ENCODE data around the gene ZNF181. TPM values are rescaled to one million over a fixed set of nuclear protein-coding genes. Genes with fewer than 3 reads are reported as not detected.

The ZNF181 gene
- total and polyA plus RNA-seq, 2 experiments from 2014 or later: 7.4 to 18.9 TPM

DNA sequence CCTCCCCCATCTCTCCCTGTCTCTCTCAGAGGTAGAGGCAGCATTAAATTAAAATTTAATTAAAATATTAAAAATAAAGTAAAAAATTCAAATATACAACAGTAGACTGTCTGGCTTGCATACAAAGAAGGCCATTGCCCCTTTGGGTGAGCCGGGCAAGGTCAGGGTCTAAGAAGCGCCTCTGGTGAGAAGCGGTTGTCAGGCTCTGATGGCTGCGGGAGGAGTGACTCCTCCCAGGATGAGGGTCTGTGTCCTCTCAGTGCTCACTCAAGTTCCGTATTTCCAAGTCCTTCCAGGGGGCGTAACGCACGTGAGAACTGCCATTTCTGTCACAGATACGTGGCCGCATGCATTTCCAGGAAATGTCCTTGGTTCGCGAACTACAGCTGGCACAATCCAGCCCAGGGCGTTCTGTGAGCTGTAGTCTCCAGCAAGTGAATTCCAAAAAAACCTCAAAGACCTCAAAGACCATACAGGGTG is 737 bp upstream of the ZNF181 start:
- Mint-ChIP-seq H3K4me3 (peak overlapping the region; percentile 93), H3K36me3 (ENCODE audit: low read depth) (peaks cover 4% of the 10 kb centered on the region), H3K27me3 (ENCODE audit: insufficient read depth, low read depth, poor library complexity) (peaks cover 4% of the 10 kb centered on the region)

More for the DNA sequence above, 737 bp upstream of the ZNF181 start:
- Histone ChIP-seq H3F3A (replicated peaks; ENCODE audit: low read depth) (no peaks in the 10 kb centered on the region), H3K79me2 (replicated peaks; ENCODE audit: insufficient read depth) (no peaks in the 10 kb centered on the region), H3K4me3 (peak overlapping the region; percentile 98), H3K9me2 (ENCODE audit: insufficient read depth) (no peaks in the 10 kb centered on the region), H3K4me2 (peak overlapping the region; percentile 98), H2AFZ (peak overlapping the region; percentile 97), H3K27me3 (ENCODE audit: insufficient read depth) (no peaks in the 10 kb centered on the region), H3K36me3 (ENCODE audit: insufficient read depth) (no peaks in the 10 kb centered on the region), H3K4me1 (ENCODE audit: insufficient read depth) (peaks cover 6% of the 10 kb centered on the region), H4K20me1 (replicated peaks; ENCODE audit: insufficient read depth) (no peaks in the 10 kb centered on the region), H3K27ac (ENCODE audit: low read depth) (peak overlapping the region; percentile 79)
- Mint-ChIP-seq H3K4me1 (peaks cover 11% of the 10 kb centered on the region), H3K27ac (peak overlapping the region; percentile 95), H3K9me3 (no peaks in the 10 kb centered on the region)
- DNase-seq (ENCODE audit: low spot score) (peak; percentile 75), ATAC-seq (peak; percentile 36)
- no peak for TF ChIP-seq NANOG (IDR thresholded peaks at IDR 0.05; ENCODE audit: borderline replicate concordance)
- TF ChIP-seq, protein P1, sequence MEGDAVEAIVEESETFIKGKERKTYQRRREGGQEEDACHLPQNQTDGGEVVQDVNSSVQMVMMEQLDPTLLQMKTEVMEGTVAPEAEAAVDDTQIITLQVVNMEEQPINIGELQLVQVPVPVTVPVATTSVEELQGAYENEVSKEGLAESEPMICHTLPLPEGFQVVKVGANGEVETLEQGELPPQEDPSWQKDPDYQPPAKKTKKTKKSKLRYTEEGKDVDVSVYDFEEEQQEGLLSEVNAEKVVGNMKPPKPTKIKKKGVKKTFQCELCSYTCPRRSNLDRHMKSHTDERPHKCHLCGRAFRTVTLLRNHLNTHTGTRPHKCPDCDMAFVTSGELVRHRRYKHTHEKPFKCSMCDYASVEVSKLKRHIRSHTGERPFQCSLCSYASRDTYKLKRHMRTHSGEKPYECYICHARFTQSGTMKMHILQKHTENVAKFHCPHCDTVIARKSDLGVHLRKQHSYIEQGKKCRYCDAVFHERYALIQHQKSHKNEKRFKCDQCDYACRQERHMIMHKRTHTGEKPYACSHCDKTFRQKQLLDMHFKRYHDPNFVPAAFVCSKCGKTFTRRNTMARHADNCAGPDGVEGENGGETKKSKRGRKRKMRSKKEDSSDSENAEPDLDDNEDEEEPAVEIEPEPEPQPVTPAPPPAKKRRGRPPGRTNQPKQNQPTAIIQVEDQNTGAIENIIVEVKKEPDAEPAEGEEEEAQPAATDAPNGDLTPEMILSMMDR (conservative IDR thresholded peaks at IDR 0.05; ENCODE audit: low read depth in 2 of 2): no peak
- TF ChIP-seq CREB1 (CRISPR knock-in tag; IDR thresholded peaks at IDR 0.05; ENCODE audit: low read depth): no peak
- no peak for TF ChIP-seq ZNF114 (CRISPR knock-in tag; IDR thresholded peaks at IDR 0.05)
- TF ChIP-seq ZNF331 (CRISPR knock-in tag; IDR thresholded peaks at IDR 0.05; ENCODE audit: low read depth): no peak
- TF ChIP-seq, protein P2, sequence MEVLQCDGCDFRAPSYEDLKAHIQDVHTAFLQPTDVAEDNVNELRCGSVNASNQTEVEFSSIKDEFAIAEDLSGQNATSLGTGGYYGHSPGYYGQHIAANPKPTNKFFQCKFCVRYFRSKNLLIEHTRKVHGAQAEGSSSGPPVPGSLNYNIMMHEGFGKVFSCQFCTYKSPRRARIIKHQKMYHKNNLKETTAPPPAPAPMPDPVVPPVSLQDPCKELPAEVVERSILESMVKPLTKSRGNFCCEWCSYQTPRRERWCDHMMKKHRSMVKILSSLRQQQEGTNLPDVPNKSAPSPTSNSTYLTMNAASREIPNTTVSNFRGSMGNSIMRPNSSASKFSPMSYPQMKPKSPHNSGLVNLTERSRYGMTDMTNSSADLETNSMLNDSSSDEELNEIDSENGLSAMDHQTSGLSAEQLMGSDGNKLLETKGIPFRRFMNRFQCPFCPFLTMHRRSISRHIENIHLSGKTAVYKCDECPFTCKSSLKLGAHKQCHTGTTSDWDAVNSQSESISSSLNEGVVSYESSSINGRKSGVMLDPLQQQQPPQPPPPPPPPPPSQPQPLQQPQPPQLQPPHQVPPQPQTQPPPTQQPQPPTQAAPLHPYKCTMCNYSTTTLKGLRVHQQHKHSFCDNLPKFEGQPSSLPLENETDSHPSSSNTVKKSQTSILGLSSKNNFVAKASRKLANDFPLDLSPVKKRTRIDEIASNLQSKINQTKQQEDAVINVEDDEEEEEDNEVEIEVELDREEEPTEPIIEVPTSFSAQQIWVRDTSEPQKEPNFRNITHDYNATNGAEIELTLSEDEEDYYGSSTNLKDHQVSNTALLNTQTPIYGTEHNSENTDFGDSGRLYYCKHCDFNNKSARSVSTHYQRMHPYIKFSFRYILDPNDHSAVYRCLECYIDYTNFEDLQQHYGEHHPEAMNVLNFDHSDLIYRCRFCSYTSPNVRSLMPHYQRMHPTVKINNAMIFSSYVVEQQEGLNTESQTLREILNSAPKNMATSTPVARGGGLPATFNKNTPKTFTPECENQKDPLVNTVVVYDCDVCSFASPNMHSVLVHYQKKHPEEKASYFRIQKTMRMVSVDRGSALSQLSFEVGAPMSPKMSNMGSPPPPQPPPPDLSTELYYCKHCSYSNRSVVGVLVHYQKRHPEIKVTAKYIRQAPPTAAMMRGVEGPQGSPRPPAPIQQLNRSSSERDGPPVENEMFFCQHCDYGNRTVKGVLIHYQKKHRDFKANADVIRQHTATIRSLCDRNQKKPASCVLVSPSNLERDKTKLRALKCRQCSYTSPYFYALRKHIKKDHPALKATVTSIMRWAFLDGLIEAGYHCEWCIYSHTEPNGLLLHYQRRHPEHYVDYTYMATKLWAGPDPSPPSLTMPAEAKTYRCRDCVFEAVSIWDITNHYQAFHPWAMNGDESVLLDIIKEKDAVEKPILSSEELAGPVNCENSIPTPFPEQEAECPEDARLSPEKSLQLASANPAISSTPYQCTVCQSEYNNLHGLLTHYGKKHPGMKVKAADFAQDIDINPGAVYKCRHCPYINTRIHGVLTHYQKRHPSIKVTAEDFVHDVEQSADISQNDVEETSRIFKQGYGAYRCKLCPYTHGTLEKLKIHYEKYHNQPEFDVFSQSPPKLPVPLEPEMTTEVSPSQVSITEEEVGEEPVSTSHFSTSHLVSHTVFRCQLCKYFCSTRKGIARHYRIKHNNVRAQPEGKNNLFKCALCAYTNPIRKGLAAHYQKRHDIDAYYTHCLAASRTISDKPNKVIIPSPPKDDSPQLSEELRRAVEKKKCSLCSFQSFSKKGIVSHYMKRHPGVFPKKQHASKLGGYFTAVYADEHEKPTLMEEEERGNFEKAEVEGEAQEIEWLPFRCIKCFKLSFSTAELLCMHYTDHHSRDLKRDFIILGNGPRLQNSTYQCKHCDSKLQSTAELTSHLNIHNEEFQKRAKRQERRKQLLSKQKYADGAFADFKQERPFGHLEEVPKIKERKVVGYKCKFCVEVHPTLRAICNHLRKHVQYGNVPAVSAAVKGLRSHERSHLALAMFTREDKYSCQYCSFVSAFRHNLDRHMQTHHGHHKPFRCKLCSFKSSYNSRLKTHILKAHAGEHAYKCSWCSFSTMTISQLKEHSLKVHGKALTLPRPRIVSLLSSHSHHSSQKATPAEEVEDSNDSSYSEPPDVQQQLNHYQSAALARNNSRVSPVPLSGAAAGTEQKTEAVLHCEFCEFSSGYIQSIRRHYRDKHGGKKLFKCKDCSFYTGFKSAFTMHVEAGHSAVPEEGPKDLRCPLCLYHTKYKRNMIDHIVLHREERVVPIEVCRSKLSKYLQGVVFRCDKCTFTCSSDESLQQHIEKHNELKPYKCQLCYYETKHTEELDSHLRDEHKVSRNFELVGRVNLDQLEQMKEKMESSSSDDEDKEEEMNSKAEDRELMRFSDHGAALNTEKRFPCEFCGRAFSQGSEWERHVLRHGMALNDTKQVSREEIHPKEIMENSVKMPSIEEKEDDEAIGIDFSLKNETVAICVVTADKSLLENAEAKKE (CRISPR knock-in tag; IDR thresholded peaks at IDR 0.05): no peak
- TF ChIP-seq, protein P3, sequence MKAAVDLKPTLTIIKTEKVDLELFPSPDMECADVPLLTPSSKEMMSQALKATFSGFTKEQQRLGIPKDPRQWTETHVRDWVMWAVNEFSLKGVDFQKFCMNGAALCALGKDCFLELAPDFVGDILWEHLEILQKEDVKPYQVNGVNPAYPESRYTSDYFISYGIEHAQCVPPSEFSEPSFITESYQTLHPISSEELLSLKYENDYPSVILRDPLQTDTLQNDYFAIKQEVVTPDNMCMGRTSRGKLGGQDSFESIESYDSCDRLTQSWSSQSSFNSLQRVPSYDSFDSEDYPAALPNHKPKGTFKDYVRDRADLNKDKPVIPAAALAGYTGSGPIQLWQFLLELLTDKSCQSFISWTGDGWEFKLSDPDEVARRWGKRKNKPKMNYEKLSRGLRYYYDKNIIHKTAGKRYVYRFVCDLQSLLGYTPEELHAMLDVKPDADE (IDR thresholded peaks at IDR 0.05): no peak
- TF ChIP-seq EZH2phosphoT487 (IDR thresholded peaks at IDR 0.05; ENCODE audit: unreplicated experiment): no peak
- no peak for TF ChIP-seq EZH2 (IDR thresholded peaks at IDR 0.05; ENCODE audit: low read depth, unreplicated experiment)
- TF ChIP-seq, protein P4, sequence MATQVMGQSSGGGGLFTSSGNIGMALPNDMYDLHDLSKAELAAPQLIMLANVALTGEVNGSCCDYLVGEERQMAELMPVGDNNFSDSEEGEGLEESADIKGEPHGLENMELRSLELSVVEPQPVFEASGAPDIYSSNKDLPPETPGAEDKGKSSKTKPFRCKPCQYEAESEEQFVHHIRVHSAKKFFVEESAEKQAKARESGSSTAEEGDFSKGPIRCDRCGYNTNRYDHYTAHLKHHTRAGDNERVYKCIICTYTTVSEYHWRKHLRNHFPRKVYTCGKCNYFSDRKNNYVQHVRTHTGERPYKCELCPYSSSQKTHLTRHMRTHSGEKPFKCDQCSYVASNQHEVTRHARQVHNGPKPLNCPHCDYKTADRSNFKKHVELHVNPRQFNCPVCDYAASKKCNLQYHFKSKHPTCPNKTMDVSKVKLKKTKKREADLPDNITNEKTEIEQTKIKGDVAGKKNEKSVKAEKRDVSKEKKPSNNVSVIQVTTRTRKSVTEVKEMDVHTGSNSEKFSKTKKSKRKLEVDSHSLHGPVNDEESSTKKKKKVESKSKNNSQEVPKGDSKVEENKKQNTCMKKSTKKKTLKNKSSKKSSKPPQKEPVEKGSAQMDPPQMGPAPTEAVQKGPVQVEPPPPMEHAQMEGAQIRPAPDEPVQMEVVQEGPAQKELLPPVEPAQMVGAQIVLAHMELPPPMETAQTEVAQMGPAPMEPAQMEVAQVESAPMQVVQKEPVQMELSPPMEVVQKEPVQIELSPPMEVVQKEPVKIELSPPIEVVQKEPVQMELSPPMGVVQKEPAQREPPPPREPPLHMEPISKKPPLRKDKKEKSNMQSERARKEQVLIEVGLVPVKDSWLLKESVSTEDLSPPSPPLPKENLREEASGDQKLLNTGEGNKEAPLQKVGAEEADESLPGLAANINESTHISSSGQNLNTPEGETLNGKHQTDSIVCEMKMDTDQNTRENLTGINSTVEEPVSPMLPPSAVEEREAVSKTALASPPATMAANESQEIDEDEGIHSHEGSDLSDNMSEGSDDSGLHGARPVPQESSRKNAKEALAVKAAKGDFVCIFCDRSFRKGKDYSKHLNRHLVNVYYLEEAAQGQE (IDR thresholded peaks at IDR 0.05; ENCODE audit: unreplicated experiment): no peak
- no peak for TF ChIP-seq STAT1 (IDR thresholded peaks at IDR 0.05; ENCODE audit: unreplicated experiment)
- TF ChIP-seq POLR2AphosphoS5 (IDR thresholded peaks at IDR 0.05; ENCODE audit: low read depth): no peak
- no peak for TF ChIP-seq JUNB (IDR thresholded peaks at IDR 0.05; ENCODE audit: unreplicated experiment)
